ENCODE results near the gene NT5DC4. TPM values are rescaled to one million over a fixed set of nuclear protein-coding genes. Genes with fewer than 3 reads are reported as not detected.
"Not testable (repeated sequence)": the region's sequence is repeated elsewhere in the genome, so short reads cannot be mapped to it uniquely, and the experiment has no call there.

NT5DC4 gene
- total RNA-seq, 2 experiments from 2014 or later: not detected

DNA sequence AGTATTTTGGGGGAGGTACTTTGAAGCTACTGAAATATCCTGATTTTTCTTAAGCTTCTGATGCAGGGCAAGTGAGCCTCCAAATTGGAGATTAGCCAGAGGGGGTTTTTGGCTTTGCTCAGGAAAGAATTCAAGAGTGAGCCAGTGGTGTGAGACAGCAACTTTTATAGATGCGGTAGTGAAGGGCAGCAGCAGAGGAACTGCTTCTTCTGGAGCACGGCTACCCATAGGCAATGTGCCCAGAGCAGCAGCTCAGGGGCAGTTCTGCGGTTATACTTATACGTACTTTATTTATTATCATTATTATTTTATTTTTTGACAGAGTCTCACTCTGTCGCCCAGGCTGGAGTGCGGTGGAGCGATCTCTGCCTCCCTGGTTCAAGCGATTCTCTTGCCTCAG, 19.8 kb upstream of the NT5DC4 start:
- CTCF ChIA-PET: interaction anchor here (0.9 to 2.3 kb wide), 2 partner anchors 11 to 25 kb away, joined by 4 to 7 read pairs; no protein-coding TSS in a partner anchor
- Mint-ChIP-seq H3K27me3 (ENCODE audit: low read depth) (peaks cover 43% of the 10 kb centered on the region), H3K27ac (no peak overlapping the region), H3K9me3 (ENCODE audit: insufficient read depth) (no peaks in the 10 kb centered on the region), H3K4me1 (ENCODE audit: low read depth) (peaks cover 21% of the 10 kb centered on the region), H3K4me3 (no peak overlapping the region), H3K36me3 (ENCODE audit: low read depth) (peaks cover 1% of the 10 kb centered on the region)
- POLR2A ChIA-PET: no interaction called here
- DNase-seq: no peak
- ATAC-seq: no peak

DNA sequence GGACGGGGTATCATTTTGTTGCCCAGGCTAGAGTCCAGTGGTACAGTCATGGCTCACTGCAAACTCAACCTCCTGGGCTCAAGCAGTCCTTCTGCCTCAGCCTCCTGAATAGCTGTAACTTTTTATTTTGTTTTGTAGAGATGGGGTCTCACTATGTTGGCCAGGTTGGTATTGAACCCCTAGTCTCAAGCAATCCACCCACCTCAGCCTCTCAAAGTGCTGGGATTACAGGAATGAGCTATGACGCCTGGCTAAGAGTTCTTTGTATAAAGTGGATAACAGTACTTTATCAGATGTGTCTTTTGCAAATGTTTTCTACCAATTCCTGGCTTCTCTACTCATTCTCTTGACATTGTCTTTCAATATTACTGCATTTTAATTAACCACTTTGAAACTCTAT, 17.1 kb upstream of the NT5DC4 start:
- H3K4me1 Mint-ChIP-seq (ENCODE audit: low read depth): peaks cover 46% of the 10 kb centered on the region
- peaks cover 1% of the 10 kb centered on the region for H3K36me3 Mint-ChIP-seq (ENCODE audit: low read depth)
- no peak overlapping the region for H3K27ac Mint-ChIP-seq
- DNase-seq (no peak), ATAC-seq (no peak)
- no peak overlapping the region for H3K4me3 Mint-ChIP-seq
- CTCF ChIA-PET: interaction anchor here (1.0 to 1.5 kb wide), 3 partner anchors 13 to 23 kb away, joined by 3 read pairs; no protein-coding TSS in a partner anchor
- POLR2A ChIA-PET: interaction anchor here (0.7 kb wide), 1 partner anchor 39 kb away, joined by 3 read pairs; no protein-coding TSS in a partner anchor
- H3K27me3 Mint-ChIP-seq (ENCODE audit: low read depth): peaks cover 38% of the 10 kb centered on the region
- no peaks in the 10 kb centered on the region for H3K9me3 Mint-ChIP-seq (ENCODE audit: insufficient read depth)

DNA sequence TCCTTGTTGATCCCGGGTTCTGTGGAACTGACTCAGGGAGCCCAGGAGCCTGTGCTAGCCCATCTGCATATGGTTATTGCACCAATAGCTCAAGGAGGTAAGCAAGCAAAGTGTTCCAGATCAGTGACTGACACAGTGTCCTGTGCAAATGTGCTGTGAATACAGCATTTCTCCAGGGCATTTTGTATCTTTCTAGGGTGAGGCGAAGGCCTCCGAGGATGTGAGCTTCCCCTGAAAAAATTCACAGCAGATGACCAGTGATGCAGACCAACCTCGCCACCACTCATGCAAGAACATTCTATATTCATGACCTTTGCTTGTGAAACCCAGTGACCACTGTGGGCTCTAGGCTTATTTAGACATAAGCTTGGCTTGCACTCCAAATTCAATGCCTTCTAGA, 15.2 kb upstream of the NT5DC4 start:
- H3K9me3 Mint-ChIP-seq (ENCODE audit: insufficient read depth): no peaks in the 10 kb centered on the region
- H3K4me3 Mint-ChIP-seq: peak overlapping the region; percentile 58
- DNase-seq (no peak), ATAC-seq (no peak)
- peak overlapping the region; percentile 71 for H3K27ac Mint-ChIP-seq
- ChIA-PET POLR2A (interaction anchor here (0.6 kb wide), 1 partner anchor 15 kb away, joined by 3 read pairs; no protein-coding TSS in a partner anchor), CTCF (interaction anchor here (1.2 to 5.9 kb wide), 10 partner anchors 14 to 236 kb away, joined by 3 to 49 read pairs (median 12); partner anchors contain the start of genes NT5DC4 and SLC20A1)
- peaks cover 30% of the 10 kb centered on the region for H3K27me3 Mint-ChIP-seq (ENCODE audit: low read depth)
- H3K36me3 Mint-ChIP-seq (ENCODE audit: low read depth): peaks cover 1% of the 10 kb centered on the region
- peaks cover 41% of the 10 kb centered on the region for H3K4me1 Mint-ChIP-seq (ENCODE audit: low read depth)

DNA sequence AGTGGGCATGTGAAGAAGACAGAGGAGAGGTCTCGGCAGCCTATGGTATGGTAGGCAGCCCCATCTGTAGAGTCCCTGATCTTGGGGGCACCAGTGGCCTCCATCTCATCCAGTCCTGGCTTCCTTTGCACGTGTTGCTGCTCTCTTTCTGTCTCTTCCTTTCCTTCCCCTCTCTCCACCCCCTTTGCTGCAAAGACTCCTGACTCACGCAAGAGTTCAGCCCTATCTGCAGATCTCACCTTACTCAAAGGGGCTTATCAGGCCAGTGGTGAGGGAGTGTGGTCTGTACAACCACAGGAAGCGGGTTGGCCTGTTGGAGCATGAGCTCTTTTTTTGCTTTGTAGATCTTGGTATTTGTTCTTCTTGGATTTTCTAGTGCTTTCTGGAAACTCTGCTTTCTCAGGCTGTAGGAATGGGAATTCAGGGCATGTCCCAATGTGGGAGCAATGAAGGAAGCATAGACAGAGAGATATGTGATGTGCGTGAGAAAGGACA, 14.6 kb upstream of the NT5DC4 start:
- peak overlapping the region; percentile 71 for H3K27ac Mint-ChIP-seq
- DNase-seq: peak; percentile 94
- peak; percentile 98 for ATAC-seq
- ChIA-PET CTCF (interaction anchor here (1.0 to 5.9 kb wide), 15 partner anchors 14 to 235 kb away, joined by 3 to 49 read pairs (median 6); partner anchors contain the start of genes NT5DC4 and SLC20A1), POLR2A (interaction anchor here (1.0 to 1.3 kb wide), 2 partner anchors 14 to 123 kb away, joined by 3 to 8 read pairs; no protein-coding TSS in a partner anchor)
- no peaks in the 10 kb centered on the region for H3K9me3 Mint-ChIP-seq (ENCODE audit: insufficient read depth)
- peaks cover 33% of the 10 kb centered on the region for H3K27me3 Mint-ChIP-seq (ENCODE audit: low read depth)
- H3K4me1 Mint-ChIP-seq (ENCODE audit: low read depth): peaks cover 41% of the 10 kb centered on the region
- peaks cover 1% of the 10 kb centered on the region for H3K36me3 Mint-ChIP-seq (ENCODE audit: low read depth)
- H3K4me3 Mint-ChIP-seq: peak overlapping the region; percentile 58

DNA sequence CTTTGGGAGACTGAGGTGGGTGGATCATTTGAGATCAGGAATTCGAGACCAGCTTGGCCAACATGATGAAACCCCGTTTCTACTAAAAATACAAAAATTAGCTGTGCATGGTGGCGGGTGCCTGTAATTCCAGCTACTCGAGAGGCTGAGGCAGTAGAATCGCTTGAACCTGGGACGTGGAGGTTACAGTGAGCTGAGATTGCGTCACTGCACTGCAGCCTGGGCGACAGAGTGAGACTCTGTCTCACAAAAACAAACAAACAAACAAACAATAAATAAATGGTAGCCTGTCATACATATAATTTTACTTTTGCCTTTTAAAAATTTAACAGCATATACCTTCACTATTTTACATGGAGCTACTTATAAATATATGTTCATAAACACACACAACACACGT, 13.9 kb upstream of the NT5DC4 start:
- not testable (repeated sequence) for H3K4me3 Mint-ChIP-seq; H3K27ac Mint-ChIP-seq; ATAC-seq; DNase-seq; H3K9me3 Mint-ChIP-seq (ENCODE audit: insufficient read depth); H3K36me3 Mint-ChIP-seq (ENCODE audit: low read depth)
- ChIA-PET CTCF (interaction anchor here (0.8 to 5.9 kb wide), 15 partner anchors 14 to 252 kb away, joined by 3 to 49 read pairs (median 6); partner anchors contain the start of genes NT5DC4 and SLC20A1), POLR2A (interaction anchor here (1.0 to 1.5 kb wide), 4 partner anchors 15 to 123 kb away, joined by 3 to 8 read pairs (median 4); partner anchors contain the start of gene CHCHD5)
- peaks cover 32% of the 10 kb centered on the region for H3K27me3 Mint-ChIP-seq (ENCODE audit: low read depth)
- H3K4me1 Mint-ChIP-seq (ENCODE audit: low read depth): peaks cover 41% of the 10 kb centered on the region

DNA sequence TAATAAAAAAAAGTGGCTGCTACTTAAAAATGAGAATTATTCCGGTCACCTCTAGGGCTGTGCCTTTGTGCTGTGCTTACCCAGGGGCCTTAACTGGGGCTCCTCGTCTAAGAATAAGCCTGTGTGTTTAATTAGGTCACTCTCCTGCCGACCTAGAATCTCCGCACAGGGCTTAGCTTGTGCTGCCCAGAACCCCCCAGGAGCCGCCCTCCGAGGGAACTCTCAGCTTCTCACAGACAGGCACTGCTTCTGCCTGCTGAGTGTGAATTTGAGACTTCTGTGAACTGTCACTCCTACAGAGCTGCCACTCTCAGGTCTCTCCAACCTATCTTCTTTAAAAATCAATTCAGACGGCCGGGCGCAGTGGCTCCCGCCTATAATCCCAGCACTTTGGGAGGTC, 11.9 kb upstream of the NT5DC4 start:
- ChIA-PET CTCF (interaction anchor here (1.6 to 5.9 kb wide), 5 partner anchors 17 to 177 kb away, joined by 3 to 49 read pairs (median 20); partner anchors contain the start of gene SLC20A1), POLR2A (no interaction called here)
- no peak overlapping the region for H3K27ac Mint-ChIP-seq
- ATAC-seq: no peak
- no peak for DNase-seq
- peaks cover 1% of the 10 kb centered on the region for H3K36me3 Mint-ChIP-seq (ENCODE audit: low read depth)
- no peak overlapping the region for H3K4me3 Mint-ChIP-seq
- peaks cover 41% of the 10 kb centered on the region for H3K4me1 Mint-ChIP-seq (ENCODE audit: low read depth)
- peaks cover 38% of the 10 kb centered on the region for H3K27me3 Mint-ChIP-seq (ENCODE audit: low read depth)
- H3K9me3 Mint-ChIP-seq (ENCODE audit: insufficient read depth): no peaks in the 10 kb centered on the region

DNA sequence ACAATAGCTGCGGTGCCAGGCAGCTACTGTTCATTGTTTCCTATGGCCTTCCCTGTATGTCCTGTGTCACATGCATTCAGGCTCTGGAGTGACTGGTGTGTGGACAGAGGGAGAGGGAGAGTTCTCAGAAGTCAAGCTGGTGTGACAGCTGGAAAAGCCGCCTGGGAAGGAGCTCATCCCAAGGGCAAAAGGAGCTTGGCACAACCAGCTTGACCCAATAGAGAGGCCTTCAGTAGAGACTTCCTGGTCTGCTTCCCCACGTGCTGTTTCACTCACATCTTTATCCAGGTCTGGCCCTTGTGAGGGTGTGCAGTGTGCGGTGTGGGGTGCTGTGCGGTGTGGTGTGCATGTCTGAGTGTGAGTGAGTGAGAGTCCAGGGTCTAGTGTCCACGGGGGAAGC, 11.1 kb upstream of the NT5DC4 start:
- CTCF ChIA-PET: interaction anchor here (5.0 to 5.9 kb wide), 3 partner anchors 17 to 64 kb away, joined by 20 to 49 read pairs (median 45); partner anchors contain the start of gene SLC20A1
- H3K27ac Mint-ChIP-seq: no peak overlapping the region
- no peak overlapping the region for H3K4me3 Mint-ChIP-seq
- ATAC-seq: no peak
- peaks cover 1% of the 10 kb centered on the region for H3K36me3 Mint-ChIP-seq (ENCODE audit: low read depth)
- H3K27me3 Mint-ChIP-seq (ENCODE audit: low read depth): peaks cover 40% of the 10 kb centered on the region
- H3K4me1 Mint-ChIP-seq (ENCODE audit: low read depth): peaks cover 40% of the 10 kb centered on the region
- POLR2A ChIA-PET: no interaction called here
- H3K9me3 Mint-ChIP-seq (ENCODE audit: insufficient read depth): no peaks in the 10 kb centered on the region
- no peak for DNase-seq

DNA sequence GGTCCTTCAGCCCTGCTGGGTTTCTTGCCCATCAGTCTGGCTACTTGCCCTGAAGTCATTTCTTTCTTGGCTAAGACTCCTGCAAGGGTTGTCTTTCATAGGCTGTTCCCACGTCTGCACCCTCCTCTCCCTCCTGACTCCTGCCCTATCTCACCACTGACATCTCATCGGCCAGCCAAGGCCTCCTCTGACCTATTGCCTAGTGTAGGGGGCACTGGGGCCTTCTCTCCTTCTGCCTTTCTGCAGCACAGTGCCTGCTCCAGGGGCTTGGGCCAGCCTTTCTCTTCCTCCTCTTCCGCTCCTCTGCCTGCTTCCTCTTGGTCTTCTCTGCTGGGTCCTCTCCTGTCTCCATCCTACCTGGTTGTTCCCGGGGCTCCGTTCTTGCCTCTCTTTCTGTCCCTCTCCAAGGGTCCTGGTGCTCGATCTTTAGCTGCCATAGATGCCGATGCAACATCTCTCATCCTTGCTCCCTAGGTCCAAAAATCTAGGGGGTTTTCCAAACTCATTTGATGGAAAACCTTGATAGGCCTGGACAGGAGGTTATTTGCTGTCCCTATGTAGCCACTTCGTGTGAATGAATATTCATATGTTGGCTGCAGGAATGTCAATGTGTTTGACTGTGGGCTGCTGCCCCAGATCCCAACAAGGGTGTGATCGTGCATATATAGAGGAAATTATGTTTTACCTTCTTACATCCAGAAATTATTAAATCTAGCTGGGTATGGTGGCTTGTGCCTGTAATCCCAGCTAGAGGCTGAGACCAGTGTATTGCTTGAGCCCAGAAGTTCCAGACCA, 9.7 kb upstream of the NT5DC4 start:
- POLR2A ChIA-PET: no interaction called here
- no peak overlapping the region for H3K4me3 Mint-ChIP-seq

DNA sequence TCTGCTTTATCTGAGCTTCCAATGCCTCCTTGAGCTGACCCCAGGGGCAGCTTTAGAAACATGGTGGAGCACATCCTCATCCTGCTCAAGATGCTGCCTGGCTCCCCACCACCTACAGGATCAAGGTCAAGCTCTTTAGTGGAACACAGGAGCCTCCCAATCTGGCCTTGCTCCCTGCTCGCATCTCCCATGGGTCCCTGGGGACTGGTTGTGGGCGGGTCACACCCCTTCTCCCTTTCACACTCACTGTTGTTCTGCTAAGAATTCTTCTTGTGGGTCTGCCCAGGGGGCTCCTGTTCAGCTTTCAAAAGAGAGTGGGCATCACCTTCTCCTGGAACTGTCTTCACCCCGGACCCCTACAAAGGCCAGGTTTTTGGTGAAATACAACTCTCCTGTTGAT, 8.4 kb upstream of the NT5DC4 start:
- peaks cover 41% of the 10 kb centered on the region for H3K27me3 Mint-ChIP-seq (ENCODE audit: low read depth)
- H3K36me3 Mint-ChIP-seq (ENCODE audit: low read depth): no peaks in the 10 kb centered on the region
- POLR2A ChIA-PET: no interaction called here
- H3K9me3 Mint-ChIP-seq (ENCODE audit: insufficient read depth): no peaks in the 10 kb centered on the region
- H3K4me1 Mint-ChIP-seq (ENCODE audit: low read depth): peaks cover 16% of the 10 kb centered on the region
- H3K27ac Mint-ChIP-seq: no peak overlapping the region
- CTCF ChIA-PET: interaction anchor here (2.8 kb wide), 1 partner anchor 14 kb away, joined by 18 read pairs; no protein-coding TSS in a partner anchor
- no peak overlapping the region for H3K4me3 Mint-ChIP-seq
- DNase-seq (no peak), ATAC-seq (no peak)

More for the DNA sequence above, 9.7 kb upstream of the NT5DC4 start:
- ATAC-seq: no peak
- CTCF ChIA-PET: interaction anchor here (1.3 to 2.8 kb wide), 2 partner anchors 15 to 85 kb away, joined by 5 to 18 read pairs; no protein-coding TSS in a partner anchor
- H3K27me3 Mint-ChIP-seq (ENCODE audit: low read depth): peaks cover 42% of the 10 kb centered on the region
- H3K27ac Mint-ChIP-seq: no peak overlapping the region
- H3K4me1 Mint-ChIP-seq (ENCODE audit: low read depth): peaks cover 29% of the 10 kb centered on the region
- H3K9me3 Mint-ChIP-seq (ENCODE audit: insufficient read depth): no peaks in the 10 kb centered on the region
- H3K36me3 Mint-ChIP-seq (ENCODE audit: low read depth): no peaks in the 10 kb centered on the region
- DNase-seq: no peak

DNA sequence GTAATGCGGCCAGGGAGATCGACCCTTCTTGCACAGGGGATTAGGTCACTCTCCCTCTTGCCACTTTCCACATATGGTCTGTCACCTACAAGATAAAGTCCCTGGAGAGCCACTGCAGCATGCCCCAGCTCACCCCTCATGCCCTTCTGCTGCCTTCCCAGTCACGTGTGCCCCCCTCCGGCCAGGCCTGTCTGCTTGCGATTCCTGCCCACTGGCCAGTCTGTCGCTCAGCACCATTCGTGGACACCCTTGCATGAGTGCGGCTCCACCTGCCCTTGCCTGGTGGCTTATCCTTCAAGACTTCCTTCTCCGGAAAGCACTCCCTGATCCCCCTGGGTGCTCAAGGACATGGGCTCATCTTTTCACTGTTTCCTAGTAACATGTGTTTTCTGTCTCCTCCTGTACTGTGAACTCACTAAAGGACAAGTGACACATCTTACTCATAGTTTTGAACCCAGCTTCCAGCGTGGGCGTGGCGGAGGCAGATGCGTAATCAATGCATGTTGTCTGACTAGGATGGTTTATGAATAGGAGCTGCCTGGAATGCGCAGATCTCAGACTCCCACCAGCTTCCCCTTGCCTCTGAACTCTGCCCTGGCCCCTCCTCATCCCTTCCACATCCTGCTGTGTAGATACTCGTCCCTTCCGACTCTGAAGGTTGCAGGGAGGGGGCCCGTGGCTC, 7.8 kb upstream of the NT5DC4 start:
- H3K9me3 Mint-ChIP-seq (ENCODE audit: insufficient read depth): no peaks in the 10 kb centered on the region
- DNase-seq (no peak), ATAC-seq (no peak)
- peaks cover 10% of the 10 kb centered on the region for H3K4me1 Mint-ChIP-seq (ENCODE audit: low read depth)
- no peaks in the 10 kb centered on the region for H3K36me3 Mint-ChIP-seq (ENCODE audit: low read depth)
- ChIA-PET CTCF (interaction anchor here (0.8 to 2.8 kb wide), 2 partner anchors 10 to 13 kb away, joined by 3 to 18 read pairs; no protein-coding TSS in a partner anchor), POLR2A (no interaction called here)
- no peak overlapping the region for H3K27ac Mint-ChIP-seq
- H3K27me3 Mint-ChIP-seq (ENCODE audit: low read depth): peaks cover 40% of the 10 kb centered on the region
- H3K4me3 Mint-ChIP-seq: no peak overlapping the region

DNA sequence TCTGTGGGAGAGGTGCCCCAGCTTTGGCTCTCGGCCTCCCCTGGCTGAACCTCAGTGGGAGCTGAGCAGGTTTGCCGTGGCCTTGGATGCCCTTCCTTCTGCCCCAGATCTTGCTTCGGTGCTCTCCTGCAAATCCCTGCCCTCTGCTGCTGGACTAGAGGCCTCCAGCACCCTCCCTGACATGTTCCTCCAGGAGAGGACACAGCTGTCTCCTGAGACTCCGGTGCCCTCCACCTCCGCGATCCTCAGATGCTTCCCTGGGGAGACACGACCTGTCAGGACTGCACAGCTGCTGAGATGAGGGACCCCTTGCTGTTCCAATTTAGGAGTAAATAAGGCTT, 7.3 kb upstream of the NT5DC4 start:
- CTCF ChIA-PET: interaction anchor here (0.8 to 2.8 kb wide), 2 partner anchors 10 to 13 kb away, joined by 3 to 18 read pairs; no protein-coding TSS in a partner anchor
- Mint-ChIP-seq H3K4me1 (ENCODE audit: low read depth) (peaks cover 5% of the 10 kb centered on the region), H3K4me3 (no peak overlapping the region), H3K9me3 (ENCODE audit: insufficient read depth) (no peaks in the 10 kb centered on the region), H3K27ac (no peak overlapping the region), H3K27me3 (ENCODE audit: low read depth) (peaks cover 40% of the 10 kb centered on the region), H3K36me3 (ENCODE audit: low read depth) (no peaks in the 10 kb centered on the region)
- POLR2A ChIA-PET: no interaction called here
- DNase-seq: no peak
- no peak for ATAC-seq

All from activated CD8-positive, alpha-beta T cell treated with anti-CD3 and anti-CD28 coated beads, Interleukin-2, amount 10 ng/mL, durations not matched to agents 7 days and 5 days (primary cell).